SK-N-SH (cell line): Measurements from ENCODE around the gene RPH3AL. TPM values are rescaled to one million over a fixed set of nuclear protein-coding genes. Genes with fewer than 3 reads are reported as not detected.

Experiments used
- CTCF ChIA-PET: fragments of 300-600, 350-600 bp; formaldehyde crosslinking; extraction: SDS; loops from one replicate; lab custom pipeline; 2021; lab: Yijun Ruan, JAX
- POLR2A ChIA-PET: fragments of 350-600 bp; sonication (Branson Sonifier 250); formaldehyde crosslinking; extraction: SDS; loops from one replicate; lab custom pipeline; 2020; ENCODE audit warnings: antibody characterized with exemption, inconsistent platforms; lab: Yijun Ruan, JAX
- DNase-seq: peaks from one replicate; pipeline ENCODE4 v3.0.0; 2012
- H2AFZ ChIP-seq: fragments of 200-600 bp; sonication (generic); 2 replicates; pipeline ENCODE4 v1.8.1; 2016; ENCODE audit warnings: antibody characterized with exemption, mild to moderate bottlenecking, low read depth
- H3F3A ChIP-seq: fragments of 200-600 bp; sonication (generic); replicated peaks from 2 replicates; pipeline ENCODE3; 2016; ENCODE audit warnings: antibody characterized with exemption, mild to moderate bottlenecking; ENCODE audit not compliant: insufficient read depth
- H3K27ac ChIP-seq, 2 experiments: fragments of 200-500 bp in 1 of 2; fragments of 200-600 bp in 1 of 2; sonication (Bioruptor generic) in 1 of 2; sonication (generic), shearing (Covaris generic) in 1 of 2; 2 replicates each; pipeline versions ENCODE4 v1.5.1 to v1.6.1; 2014 to 2016; ENCODE audit warnings: low read depth in 2 of 2, inconsistent platforms in 1 of 2, low read length in 1 of 2, mild to moderate bottlenecking in 1 of 2, mixed read lengths in 1 of 2
- H3K27me3 ChIP-seq: fragments of 200-600 bp; sonication (generic), shearing (Covaris generic); 2 replicates; pipeline ENCODE4 v1.6.1; 2016; ENCODE audit warnings: mixed run types; ENCODE audit not compliant: insufficient read depth
- H3K36me3 ChIP-seq, 2 experiments: fragments of 200-500 bp in 1 of 2; fragments of 200-600 bp in 1 of 2; sonication (Bioruptor generic) in 1 of 2; sonication (generic) in 1 of 2; replicated peaks in 1 of 2; 2 replicates each; pipeline versions ENCODE3 to v1.5.1; 2014 to 2016; ENCODE audit warnings: low read length in 1 of 2, mild to moderate bottlenecking in 1 of 2; ENCODE audit not compliant: insufficient read depth in 2 of 2, control insufficient read depth in 1 of 2
- H3K4me1 ChIP-seq, 2 experiments: fragments of 200-500 bp in 1 of 2; fragments of 200-600 bp in 1 of 2; sonication (Bioruptor generic) in 1 of 2; sonication (generic), shearing (Covaris generic) in 1 of 2; 2 replicates each; pipeline versions ENCODE4 v1.5.1 to v1.6.1; 2014 to 2016; ENCODE audit warnings: low read depth in 1 of 2, low read length in 1 of 2, mixed run types in 1 of 2; ENCODE audit not compliant: insufficient read depth in 2 of 2, control insufficient read depth in 1 of 2
- H3K4me2 ChIP-seq: fragments of 200-600 bp; sonication (generic), shearing (Covaris generic); 2 replicates; pipeline ENCODE4 v1.6.1; 2017; ENCODE audit warnings: mixed run types
- H3K4me3 ChIP-seq, 2 experiments: fragments of 200-500 bp in 1 of 2; fragments of 200-600 bp in 1 of 2; sonication (Bioruptor generic) in 1 of 2; sonication (generic), shearing (Covaris generic) in 1 of 2; 2 replicates each; pipeline versions ENCODE4 v1.5.1 to v1.8.1; 2014 to 2016; ENCODE audit warnings: low read depth in 2 of 2, inconsistent platforms in 1 of 2, low read length in 1 of 2, mild to moderate bottlenecking in 1 of 2, mixed read lengths in 1 of 2, moderate library complexity in 1 of 2
- H3K79me2 ChIP-seq: fragments of 200-600 bp; sonication (generic); 2 replicates; pipeline ENCODE4 v1.8.1; 2017; ENCODE audit warnings: mild to moderate bottlenecking; ENCODE audit not compliant: insufficient read depth
- H3K9ac ChIP-seq: fragments of 200-600 bp; sonication (generic); 2 replicates; pipeline ENCODE4 v1.6.1; 2017; ENCODE audit warnings: mixed run types
- H3K9me2 ChIP-seq: fragments of 200-600 bp; sonication (generic); 2 replicates; pipeline ENCODE4 v1.6.1; 2017; ENCODE audit warnings: mixed run types
- H3K9me3 ChIP-seq: fragments of 200-600 bp; sonication (generic); 2 replicates; pipeline ENCODE4 v1.6.1; 2017; ENCODE audit warnings: mixed run types, mild to moderate bottlenecking, moderate library complexity
- H4K20me1 ChIP-seq: fragments of 200-600 bp; sonication (generic); 2 replicates; pipeline ENCODE4 v1.6.1; 2017; ENCODE audit warnings: mild to moderate bottlenecking, mixed run types; ENCODE audit not compliant: insufficient read depth
- CHD2 ChIP-seq: fragments of 150-350 bp; IDR thresholded peaks from 2 replicates; pipeline ENCODE4 v1.6.1; 2018; ENCODE audit warnings: low read length; ENCODE audit not compliant: partially characterized antibody
- ELF1 ChIP-seq: IDR thresholded peaks from 2 replicates; pipeline ENCODE4 v1.4.0; 2012
- EZH2phosphoT487 ChIP-seq: fragments of 200-600 bp; sonication (generic); IDR thresholded peaks from 2 replicates; pipeline ENCODE4 v1.6.1; 2017; ENCODE audit warnings: low read depth, mixed run types, mild to moderate bottlenecking, antibody characterized with exemption, moderate library complexity, borderline replicate concordance
- FOSL2 ChIP-seq: IDR thresholded peaks from 2 replicates; pipeline ENCODE4 v1.4.0; 2012; ENCODE audit warnings: low read depth, mild to moderate bottlenecking, moderate library complexity, borderline replicate concordance
- FOXJ3 ChIP-seq: sonication (generic); formaldehyde crosslinking; IDR thresholded peaks from 2 replicates; pipeline ENCODE4 v1.5.1; 2020; ENCODE audit warnings: mild to moderate bottlenecking, missing genetic modification reagents
- GABPA ChIP-seq: IDR thresholded peaks from 2 replicates; pipeline ENCODE4 v1.4.0; 2012; ENCODE audit warnings: low read depth, mild to moderate bottlenecking
- GATA2 ChIP-seq: sonication (generic); formaldehyde crosslinking; IDR thresholded peaks from 2 replicates; pipeline ENCODE4 v1.5.0; 2020; ENCODE audit warnings: mild to moderate bottlenecking, missing genetic modification reagents
- MXI1 ChIP-seq: IDR thresholded peaks from 2 replicates; pipeline ENCODE4 v1.6.1; 2012; ENCODE audit warnings: mild to moderate bottlenecking, low read depth, low read length, improper control_type of control experiment
- NFIC ChIP-seq: IDR thresholded peaks from 2 replicates; pipeline ENCODE4 v1.4.0; 2012; ENCODE audit warnings: borderline replicate concordance
- NRF1 ChIP-seq: IDR thresholded peaks from 2 replicates; pipeline ENCODE4 v1.6.1; 2012; ENCODE audit warnings: low read depth, mild to moderate bottlenecking, low read length
- RAD21 ChIP-seq: IDR thresholded peaks from 2 replicates; pipeline ENCODE4 v1.6.1; 2012; ENCODE audit warnings: mild to moderate bottlenecking, low read length
- RCOR1 ChIP-seq: fragments of 150-350 bp; IDR thresholded peaks from 2 replicates; pipeline ENCODE4 v1.6.1; 2017; ENCODE audit warnings: antibody characterized with exemption, low read length
- RFX5 ChIP-seq: IDR thresholded peaks from 2 replicates; pipeline ENCODE4 v1.6.1; 2012; ENCODE audit warnings: mild to moderate bottlenecking, improper control_type of control experiment, low read length
- RXRA ChIP-seq: IDR thresholded peaks from 2 replicates; pipeline ENCODE4 v1.4.0; 2012; ENCODE audit warnings: low read depth, mild to moderate bottlenecking, borderline replicate concordance
- SMC3 ChIP-seq: IDR thresholded peaks from 2 replicates; pipeline ENCODE4 v1.6.1; 2012; ENCODE audit warnings: low read depth, low read length, improper control_type of control experiment
- TAF1 ChIP-seq: IDR thresholded peaks from 2 replicates; pipeline ENCODE4 v1.6.1; 2012; ENCODE audit warnings: low read depth, mild to moderate bottlenecking, low read length, moderate library complexity, borderline replicate concordance
- TCF12 ChIP-seq: IDR thresholded peaks from 2 replicates; pipeline ENCODE4 v1.4.0; 2012
- WGBS: methylation state at CpG from one replicate; pipeline ENCODE4 v1.1.6; 2017; ENCODE audit warnings: low lambda C conversion rate; 5-methylcytosine and 5-hydroxymethylcytosine counted together
- polyA plus RNA-seq, 3 experiments: library from polyadenylated mRNA; depleted of rRNA; stranded (reverse); fragments of >200 nt; gene quantifications; 2 replicates each; pipeline ENCODE4 v1.2.3, GENCODE V29; 2012
- TF ChIP-seq, protein P1 (sequence below): fragments of 200-600 bp; sonication (generic); IDR thresholded peaks from 2 replicates; pipeline ENCODE4 v1.6.1; 2017; ENCODE audit warnings: antibody characterized with exemption, mild to moderate bottlenecking, moderate library complexity
- TF ChIP-seq, protein P2 (sequence below): IDR thresholded peaks from 2 replicates; pipeline ENCODE4; 2012
- TF ChIP-seq, protein P3 (sequence below): IDR thresholded peaks from 2 replicates; pipeline ENCODE4 v1.4.0; 2012; ENCODE audit warnings: low read depth
- TF ChIP-seq, protein P4 (sequence below): fragments of 150-350 bp; IDR thresholded peaks from 2 replicates; pipeline ENCODE4 v1.6.1; 2016; ENCODE audit warnings: mild to moderate bottlenecking, low read depth, low read length

Gene RPH3AL
- polyA plus RNA-seq, 1 of the 3 experiments (the other 2 are of a cell fraction): 2.9 TPM

DNA sequence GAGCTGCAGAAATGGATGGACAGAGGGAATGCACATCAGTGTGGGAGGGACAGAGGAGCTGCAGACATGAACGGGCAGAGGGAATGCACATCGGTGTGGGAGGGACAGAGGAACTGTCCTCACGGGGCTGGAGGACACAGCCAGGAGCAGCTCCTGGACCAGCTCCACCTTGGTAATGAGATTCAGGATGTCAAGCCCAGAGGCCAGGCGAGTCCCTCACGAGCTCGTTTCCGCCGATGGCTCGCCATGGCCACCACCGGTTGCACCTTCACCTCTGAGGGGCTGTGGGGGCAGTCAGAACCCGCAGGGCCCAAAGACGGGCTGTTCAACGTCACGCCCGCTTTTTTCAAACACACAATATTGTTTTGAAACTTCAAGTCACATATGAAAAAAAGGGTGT, 56.2 kb downstream of the RPH3AL start:
- Histone ChIP-seq H3K79me2 (no peaks in the 10 kb centered on the region), H2AFZ (no peak overlapping the region), H3K4me2 (no peak overlapping the region), H4K20me1 (no peaks in the 10 kb centered on the region), H3K9ac (no peak overlapping the region), H3K4me1 (peaks cover 0 to 38% of the 10 kb centered on the region in 2 experiments; a peak in 1 of 4 replicates), H3K4me3 (no peak overlapping the region), H3K27me3 (no peaks in the 10 kb centered on the region), H3F3A (no peaks in the 10 kb centered on the region), H3K9me2 (no peaks in the 10 kb centered on the region), H3K9me3 (no peaks in the 10 kb centered on the region), H3K27ac (no peak overlapping the region), H3K36me3 (no peaks in the 10 kb centered on the region)
- CTCF ChIA-PET: interaction anchor here (1.2 to 1.7 kb wide), 3 partner anchors 14 to 116 kb away, joined by 4 read pairs; no protein-coding TSS in a partner anchor
- TF ChIP-seq RAD21 (no peak), CHD2 (no peak), TAF1 (no peak), SMC3 (no peak), NFIC (no peak), RXRA (no peak), NRF1 (no peak), FOXJ3 (CRISPR knock-in tag) (no peak)
- TF ChIP-seq, protein P1, sequence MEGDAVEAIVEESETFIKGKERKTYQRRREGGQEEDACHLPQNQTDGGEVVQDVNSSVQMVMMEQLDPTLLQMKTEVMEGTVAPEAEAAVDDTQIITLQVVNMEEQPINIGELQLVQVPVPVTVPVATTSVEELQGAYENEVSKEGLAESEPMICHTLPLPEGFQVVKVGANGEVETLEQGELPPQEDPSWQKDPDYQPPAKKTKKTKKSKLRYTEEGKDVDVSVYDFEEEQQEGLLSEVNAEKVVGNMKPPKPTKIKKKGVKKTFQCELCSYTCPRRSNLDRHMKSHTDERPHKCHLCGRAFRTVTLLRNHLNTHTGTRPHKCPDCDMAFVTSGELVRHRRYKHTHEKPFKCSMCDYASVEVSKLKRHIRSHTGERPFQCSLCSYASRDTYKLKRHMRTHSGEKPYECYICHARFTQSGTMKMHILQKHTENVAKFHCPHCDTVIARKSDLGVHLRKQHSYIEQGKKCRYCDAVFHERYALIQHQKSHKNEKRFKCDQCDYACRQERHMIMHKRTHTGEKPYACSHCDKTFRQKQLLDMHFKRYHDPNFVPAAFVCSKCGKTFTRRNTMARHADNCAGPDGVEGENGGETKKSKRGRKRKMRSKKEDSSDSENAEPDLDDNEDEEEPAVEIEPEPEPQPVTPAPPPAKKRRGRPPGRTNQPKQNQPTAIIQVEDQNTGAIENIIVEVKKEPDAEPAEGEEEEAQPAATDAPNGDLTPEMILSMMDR: no peak
- TF ChIP-seq, protein P2, sequence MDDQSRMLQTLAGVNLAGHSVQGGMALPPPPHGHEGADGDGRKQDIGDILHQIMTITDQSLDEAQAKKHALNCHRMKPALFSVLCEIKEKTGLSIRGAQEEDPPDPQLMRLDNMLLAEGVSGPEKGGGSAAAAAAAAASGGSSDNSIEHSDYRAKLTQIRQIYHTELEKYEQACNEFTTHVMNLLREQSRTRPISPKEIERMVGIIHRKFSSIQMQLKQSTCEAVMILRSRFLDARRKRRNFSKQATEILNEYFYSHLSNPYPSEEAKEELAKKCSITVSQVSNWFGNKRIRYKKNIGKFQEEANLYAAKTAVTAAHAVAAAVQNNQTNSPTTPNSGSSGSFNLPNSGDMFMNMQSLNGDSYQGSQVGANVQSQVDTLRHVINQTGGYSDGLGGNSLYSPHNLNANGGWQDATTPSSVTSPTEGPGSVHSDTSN: no peak
- TF ChIP-seq, protein P3, sequence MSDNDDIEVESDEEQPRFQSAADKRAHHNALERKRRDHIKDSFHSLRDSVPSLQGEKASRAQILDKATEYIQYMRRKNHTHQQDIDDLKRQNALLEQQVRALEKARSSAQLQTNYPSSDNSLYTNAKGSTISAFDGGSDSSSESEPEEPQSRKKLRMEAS: no peak
- DNase-seq: no peak
- WGBS: 68% methylated on average over 15 of the region's 15 CpGs
- POLR2A ChIA-PET: no interaction called here

DNA sequence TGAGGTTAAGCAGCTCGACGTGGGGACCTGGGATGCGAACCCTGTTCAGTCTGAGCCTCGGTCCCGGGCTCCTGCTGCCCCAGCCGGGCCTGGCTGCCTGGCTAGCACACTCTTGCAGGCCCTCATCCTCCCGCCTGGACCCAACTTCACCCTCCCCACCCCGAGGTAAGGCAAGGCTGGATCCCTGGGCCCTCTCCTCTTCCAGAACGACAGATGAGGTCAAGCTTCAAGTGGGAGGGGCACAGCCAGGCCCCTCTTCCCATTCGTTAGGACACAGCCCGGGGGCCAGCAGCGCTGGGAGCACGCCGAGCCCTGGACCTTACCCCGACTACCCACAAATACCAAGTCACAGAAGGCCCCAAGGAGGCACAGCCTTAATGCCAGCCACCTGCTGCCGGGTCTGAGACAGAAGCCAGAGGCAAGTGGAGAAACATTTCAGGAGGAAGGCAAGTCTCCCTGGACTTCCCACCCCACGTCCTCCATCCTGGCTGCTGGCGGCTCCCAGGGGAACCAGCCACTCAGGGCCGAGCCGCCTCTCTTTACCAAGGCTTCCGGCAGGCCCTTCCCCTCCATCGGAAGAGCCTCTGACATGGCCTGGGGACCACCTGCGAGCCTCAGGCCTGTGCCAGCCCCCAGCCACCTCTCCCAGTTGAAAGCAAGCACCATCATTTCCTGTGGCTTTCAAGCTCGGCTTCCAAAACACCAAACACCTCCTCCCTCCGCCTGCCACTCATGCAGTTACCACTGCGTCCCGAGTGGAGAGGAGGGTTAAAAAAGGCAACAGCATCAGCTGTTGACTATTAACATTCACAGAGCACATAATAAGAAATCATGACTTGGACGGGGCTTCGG, 59.9 kb downstream of the RPH3AL start:
- Histone ChIP-seq H3K27ac (no peak overlapping the region), H3K79me2 (no peaks in the 10 kb centered on the region), H3K4me1 (peaks cover 0 to 15% of the 10 kb centered on the region in 2 experiments; a peak in 1 of 4 replicates), H3F3A (no peaks in the 10 kb centered on the region), H3K9me3 (no peaks in the 10 kb centered on the region), H3K27me3 (no peaks in the 10 kb centered on the region), H3K4me3 (no peak overlapping the region), H3K9me2 (no peaks in the 10 kb centered on the region), H3K36me3 (no peaks in the 10 kb centered on the region), H3K4me2 (no peak overlapping the region), H3K9ac (no peak overlapping the region), H2AFZ (no peak overlapping the region), H4K20me1 (no peaks in the 10 kb centered on the region)
- ChIA-PET POLR2A (no interaction called here), CTCF (interaction anchor here (1.2 to 1.3 kb wide), 2 partner anchors 16 to 17 kb away, joined by 4 to 6 read pairs; no protein-coding TSS in a partner anchor)
- no peak for DNase-seq
- WGBS: 85% methylated on average over 18 of the region's 29 CpGs
- no peak for TF ChIP-seq FOSL2
- TF ChIP-seq, protein P4, sequence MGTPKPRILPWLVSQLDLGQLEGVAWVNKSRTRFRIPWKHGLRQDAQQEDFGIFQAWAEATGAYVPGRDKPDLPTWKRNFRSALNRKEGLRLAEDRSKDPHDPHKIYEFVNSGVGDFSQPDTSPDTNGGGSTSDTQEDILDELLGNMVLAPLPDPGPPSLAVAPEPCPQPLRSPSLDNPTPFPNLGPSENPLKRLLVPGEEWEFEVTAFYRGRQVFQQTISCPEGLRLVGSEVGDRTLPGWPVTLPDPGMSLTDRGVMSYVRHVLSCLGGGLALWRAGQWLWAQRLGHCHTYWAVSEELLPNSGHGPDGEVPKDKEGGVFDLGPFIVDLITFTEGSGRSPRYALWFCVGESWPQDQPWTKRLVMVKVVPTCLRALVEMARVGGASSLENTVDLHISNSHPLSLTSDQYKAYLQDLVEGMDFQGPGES: no peak
- no peak for TF ChIP-seq EZH2phosphoT487
- TF ChIP-seq GABPA: no peak
- TF ChIP-seq, protein P3: no peak
- TF ChIP-seq ELF1: no peak
- no peak for TF ChIP-seq GATA2 (CRISPR knock-in tag)
- no peak for TF ChIP-seq CHD2
- TF ChIP-seq MXI1: no peak
- TF ChIP-seq, protein P2: no peak
- TF ChIP-seq TCF12: no peak
- no peak for TF ChIP-seq RCOR1
- no peak for TF ChIP-seq TAF1
- no peak for TF ChIP-seq NFIC
- no peak for TF ChIP-seq RFX5
- TF ChIP-seq FOXJ3 (CRISPR knock-in tag): no peak
